ENCODE measurements around the gene DGKD.

Gene DGKD

DNA sequence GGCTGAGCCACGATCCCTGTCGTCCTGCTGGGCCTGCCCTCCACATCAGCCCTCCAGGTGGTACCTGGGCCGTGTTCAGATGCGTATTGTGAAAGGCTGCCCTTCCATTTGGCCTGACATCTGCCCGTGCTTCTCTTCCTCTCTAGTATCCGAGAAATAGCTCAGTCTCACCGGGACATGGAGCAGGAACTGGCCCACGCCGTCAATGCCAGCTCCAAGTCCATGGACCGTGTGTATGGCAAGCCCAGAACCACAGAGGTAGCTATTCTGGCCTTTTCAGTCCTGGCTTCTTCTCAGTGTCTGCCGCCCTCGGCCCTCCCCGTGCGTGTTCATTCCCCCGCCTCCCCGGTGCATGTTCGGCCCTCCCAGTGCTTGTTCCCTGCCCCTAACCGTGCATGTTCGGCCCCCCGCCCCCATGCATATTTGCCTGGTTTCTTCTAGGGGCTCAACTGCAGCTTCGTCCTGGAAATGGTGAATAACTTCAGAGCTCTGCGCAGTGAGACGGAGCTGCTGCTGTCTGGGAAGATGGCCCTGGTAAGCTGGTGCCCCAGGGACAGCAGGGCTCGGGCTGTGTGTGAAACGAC lies 108.0 kb downstream of the DGKD start:
- no peak for DNase-seq (ENCODE audit: low read depth)

DNA sequence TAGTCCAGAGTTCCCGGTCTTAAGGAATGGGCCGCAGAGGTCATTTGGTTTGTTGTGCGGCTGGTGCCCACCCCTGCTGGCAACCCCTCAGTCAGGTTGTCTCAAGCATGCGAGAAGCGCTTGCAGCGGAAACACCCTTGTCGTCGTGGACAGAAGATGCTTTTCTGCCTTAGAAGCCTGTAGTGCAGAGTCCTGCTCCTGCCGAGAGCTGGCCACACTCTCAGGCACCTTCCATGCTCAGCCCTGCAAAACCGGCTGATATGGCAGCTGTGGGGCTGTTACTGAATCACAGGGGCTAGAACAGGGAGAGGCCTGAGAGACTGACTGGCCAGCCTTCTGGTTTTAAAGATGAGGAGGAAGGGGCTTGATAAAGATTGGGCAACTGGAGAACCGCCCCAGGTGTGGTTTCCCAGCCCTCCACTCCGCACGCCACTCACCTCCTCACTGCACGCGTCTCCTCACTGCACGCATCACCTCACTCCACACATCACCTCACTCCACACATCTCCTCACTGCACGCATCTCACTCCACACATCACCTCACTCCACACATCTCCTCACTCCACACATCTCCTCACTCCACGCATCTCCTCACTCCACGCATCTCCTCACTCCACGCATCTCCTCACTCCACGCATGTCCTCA lies 108.7 kb downstream of the DGKD start:
- DNase-seq (ENCODE audit: low read depth): no peak

DNA sequence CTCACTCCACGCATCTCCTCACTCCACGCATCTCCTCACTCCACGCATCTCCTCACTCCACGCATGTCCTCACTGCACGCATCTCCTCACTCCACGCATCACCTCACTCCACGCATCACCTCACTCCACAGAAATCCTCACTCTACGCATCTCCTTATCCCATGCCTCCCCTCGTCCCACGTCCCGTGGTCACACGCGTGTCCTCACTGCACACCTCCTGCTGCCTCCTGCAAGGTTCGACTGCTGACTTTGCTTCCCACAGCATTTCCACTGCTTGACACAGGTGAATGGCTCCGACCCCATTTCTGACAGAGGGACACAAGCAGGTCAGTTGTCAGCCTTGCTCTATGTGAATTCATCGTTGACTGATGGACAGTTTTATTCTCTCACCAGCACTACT lies 109.3 kb downstream of the DGKD start:
- DNase-seq (ENCODE audit: low read depth): no peak

DNA sequence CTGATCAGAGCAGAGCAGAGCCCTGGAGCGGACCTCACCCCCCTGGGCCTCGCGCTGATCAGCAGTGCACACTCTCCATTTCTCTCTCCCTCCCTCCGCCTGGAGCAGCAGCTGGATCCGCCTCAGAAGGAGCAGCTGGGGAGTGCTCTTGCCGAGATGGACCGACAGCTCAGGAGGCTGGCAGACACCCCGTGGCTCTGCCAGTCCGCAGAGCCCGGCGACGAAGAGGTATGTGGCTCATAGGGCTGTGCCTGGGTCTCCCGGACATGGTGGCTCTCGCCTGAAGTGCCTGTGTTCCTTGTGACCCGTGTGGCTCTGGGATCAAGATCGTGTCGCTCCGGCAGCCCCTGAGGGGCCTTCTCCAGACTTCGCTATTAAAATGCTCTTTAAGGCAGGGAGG lies 109.8 kb downstream of the DGKD start:
- DNase-seq (ENCODE audit: low read depth): no peak

DNA sequence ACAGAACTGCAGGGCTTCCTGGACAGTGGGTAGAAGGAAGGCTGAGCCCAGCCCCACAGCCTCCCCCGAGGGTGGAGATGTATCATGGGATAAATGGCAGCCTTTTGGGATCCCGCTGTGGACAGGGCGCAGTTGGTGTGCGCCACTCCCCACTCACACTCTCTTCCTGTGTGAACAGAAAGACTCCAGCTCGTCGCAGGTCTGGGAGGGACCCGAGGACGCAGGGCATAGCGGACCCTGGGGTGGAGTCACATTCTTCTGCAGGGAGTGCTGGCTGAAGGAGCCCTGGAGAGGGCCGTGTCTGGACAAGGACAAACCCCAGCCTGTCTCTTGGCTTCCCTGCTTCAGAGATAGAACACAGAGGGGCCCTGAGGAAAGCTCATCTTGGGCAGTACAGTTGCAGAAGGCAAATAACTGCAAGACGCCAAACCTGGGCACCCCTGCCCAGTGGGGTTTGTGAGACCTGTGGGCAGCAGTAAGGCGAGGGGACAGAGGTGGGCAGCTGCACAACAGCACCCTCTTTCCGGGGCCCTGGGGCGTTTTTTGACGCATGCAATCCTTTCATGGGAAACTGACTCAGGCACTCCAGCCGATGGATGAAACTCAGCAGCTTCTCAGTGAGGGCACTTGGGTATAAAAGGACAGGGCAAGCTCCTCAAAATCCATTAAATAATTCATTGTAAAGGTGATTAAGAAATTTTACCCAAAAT lies 110.4 kb downstream of the DGKD start:
- DNase-seq (ENCODE audit: low read depth): no peak

DNA sequence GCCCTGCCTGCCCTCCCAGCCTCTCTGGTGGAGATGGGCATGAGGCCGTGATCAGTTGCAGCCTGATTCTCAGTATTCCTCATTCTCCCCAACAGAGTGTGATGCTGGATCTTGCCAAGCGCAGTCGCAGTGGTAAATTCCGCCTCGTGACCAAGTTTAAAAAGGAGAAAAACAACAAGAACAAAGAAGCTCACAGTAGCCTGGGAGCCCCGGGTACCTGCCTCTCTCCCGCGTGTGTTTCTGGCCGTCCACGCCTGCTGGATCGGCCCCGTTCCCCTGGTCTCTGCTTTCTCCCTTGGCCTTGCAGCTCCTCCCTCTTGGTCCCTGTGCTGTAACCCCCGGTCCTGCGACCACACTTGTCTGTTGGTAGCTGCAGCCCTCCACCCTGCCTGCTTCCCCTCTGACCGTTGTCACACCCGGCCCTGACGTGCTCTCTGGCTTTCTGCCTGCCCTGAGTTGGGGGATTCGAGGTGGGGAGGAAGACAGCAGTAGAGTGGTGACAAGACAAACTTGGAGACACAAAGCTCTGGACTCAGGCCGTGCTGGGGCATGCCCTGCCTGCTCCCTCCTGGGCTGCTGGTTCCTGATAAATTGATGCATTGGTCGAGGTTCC lies 112.8 kb downstream of the DGKD start:
- no peak for DNase-seq (ENCODE audit: low read depth)

DNA sequence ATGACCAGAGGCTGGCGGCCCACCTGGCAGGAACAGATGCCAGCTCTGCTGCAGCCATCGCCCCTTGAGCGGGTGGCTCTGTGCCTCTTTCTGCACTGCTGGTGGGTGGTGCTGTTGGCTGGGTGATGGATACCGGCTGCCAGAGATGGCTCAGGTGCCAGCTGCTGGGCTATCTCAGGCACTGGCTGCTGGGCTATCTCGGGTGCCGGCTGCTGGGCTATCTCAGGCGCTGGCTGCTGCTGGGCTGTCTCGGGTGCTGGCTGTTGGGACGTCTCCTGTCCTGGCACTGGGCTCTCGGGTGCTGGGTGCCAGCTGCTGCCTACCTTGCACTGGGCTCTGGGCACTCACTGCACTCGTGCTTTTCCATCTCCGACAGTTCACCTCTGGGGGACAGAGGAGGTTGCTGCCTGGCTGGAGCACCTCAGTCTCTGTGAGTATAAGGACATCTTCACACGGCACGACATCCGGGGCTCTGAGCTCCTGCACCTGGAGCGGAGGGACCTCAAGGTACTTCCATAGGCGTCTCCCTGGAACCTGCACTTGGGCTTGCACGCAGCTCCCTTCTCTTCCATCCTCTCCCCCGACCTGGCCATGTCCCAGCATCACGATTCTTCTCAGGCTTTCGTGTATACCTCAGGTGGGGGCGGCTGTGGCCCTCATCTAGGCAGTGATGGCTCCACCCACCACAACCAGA lies 113.9 kb downstream of the DGKD start:
- DNase-seq (ENCODE audit: low read depth): no peak

DNA sequence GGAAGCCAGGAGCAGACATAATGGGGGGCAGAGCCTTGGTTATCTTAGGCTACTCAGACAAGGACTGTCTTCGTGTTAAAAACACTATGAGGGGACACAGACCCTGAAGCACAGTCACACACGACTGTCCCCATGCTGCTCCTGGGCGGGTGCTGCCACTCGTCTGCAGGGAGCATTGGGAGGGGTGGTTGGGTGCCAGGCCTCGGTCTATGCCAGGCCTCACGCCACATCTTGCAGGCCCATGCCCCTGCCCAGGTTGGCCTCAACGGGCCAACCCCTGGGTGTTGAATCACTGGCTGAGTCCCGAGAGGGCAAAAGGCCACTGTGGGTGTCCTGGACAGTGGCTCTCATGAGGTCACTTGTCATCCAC lies 114.4 kb downstream of the DGKD start:
- no peak for DNase-seq (ENCODE audit: low read depth)

DNA sequence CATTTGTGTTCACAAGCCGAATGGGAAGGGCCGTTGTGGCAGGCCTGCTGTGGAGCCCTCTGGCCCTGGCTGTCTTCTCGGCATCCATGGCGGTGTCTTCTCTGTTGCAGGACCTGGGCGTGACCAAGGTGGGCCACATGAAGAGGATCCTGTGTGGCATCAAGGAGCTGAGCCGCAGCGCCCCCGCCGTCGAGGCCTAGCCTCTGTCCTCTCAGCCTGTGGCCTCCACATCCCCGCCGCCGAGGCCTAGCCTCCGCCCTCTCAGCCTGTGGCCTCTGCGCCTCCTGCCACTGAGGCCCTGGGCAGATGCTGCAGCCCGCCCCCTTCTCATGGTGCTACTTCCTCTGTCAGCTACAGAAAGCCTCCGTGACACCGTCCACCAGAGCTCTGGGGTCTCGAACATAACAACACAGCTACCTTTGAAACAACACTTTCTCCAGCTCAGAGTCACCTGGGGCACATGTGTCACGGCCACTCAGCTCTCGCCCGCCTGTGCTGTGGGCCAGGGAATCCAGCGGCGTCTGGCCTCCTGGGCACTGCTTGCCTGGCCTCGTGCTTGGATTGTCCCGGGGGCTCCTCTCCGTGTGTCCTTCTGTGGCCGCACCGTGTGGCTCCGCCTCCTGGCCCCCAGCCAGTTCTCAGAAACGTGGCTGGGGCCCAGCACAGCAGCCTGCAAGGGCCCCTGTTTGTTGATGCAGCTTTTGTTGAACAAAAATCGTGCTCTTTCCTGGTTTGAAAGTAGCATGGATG lies 115.1 kb downstream of the DGKD start:
- DNase-seq (ENCODE audit: low read depth): no peak

DNA sequence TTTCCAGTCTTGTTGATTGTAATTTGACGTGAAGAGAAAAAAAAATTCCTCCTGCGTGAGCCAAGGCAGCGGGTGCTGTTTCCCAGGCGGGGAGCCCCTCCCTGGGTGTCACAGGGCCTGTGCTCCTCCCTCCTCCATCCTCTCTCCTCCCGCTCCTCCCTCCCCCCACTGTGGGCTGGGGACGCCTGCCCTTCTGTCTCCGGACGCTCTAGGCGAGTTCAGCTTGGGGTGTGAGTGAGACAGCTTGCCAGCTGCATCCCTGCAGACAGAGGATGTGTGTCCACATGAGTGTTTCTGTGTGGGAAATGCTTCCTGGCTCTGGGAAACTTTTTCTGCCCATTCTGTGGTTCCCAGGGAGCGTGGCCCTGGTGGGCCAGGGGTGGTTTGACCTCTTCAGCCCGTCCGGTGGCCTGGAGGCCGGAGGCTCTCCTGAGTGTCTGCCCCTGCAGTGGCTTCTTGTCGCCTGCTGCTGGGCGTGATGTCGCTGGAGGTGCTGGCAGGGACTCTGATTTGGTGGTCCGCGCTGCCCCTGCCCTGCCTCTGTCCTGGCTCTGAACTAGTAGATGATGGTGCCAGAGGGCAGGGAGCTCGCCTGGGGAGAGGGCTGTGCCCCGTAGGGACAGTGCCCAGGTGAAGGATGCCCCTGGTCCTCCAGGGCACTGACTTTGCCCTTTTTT lies 115.9 kb downstream of the DGKD start:
- no peak for DNase-seq (ENCODE audit: low read depth)

DNA sequence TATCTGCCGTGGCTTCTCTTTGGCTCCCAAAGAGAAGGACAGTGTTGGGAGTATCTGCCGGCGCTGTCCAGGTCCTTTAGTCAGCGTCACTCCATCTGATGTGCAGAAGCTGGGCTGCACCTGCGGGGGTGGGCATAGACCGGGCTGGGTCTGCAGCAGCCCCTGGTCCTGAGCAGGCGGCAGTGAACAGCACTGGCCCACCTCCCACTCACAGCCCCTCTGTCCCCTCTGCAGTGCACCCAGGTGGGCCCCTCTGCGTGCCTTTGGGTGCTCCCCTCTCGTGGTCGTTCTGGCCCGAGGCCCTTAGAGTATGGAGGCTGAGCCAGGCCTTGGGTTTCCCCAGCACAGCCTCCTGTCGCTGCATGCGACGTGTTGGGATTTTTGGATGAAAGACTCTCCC lies 116.5 kb downstream of the DGKD start:
- DNase-seq (ENCODE audit: low read depth): no peak

DNA sequence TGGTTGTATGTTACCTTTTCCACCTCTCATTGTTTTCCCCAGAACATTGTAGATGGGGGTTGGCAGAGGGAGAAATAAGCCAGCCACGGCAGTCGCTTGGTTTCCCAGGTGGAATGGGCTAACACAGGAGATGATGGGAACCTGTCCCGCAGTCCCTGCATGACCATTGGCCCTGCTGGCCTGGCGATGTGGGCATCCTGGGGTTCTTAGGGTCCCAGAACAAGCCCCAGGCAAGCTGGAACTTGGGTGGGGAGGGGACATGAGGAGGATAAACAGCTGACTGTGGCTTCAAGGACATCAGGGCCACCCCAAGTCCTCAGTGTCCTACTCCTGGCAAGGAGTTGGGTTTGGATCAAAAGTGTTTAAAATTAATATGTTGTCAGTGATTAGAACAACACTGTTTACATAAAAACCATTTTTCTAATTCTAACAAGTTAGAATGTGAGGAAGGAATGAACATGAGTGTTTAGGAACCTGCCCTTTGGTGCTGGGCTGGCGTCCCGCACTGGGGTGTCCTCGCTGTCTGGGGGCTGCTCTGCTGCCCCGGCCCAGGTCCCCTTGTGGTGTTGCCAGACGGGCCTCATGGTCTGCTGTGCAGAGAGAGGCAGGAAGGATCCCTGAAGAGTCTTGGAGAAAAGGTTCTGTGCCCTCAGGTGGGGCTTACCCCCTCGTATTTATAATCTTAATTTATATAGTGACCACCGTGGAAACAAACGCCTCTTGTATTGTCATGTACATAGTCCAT lies 117.2 kb downstream of the DGKD start:
- no peak for DNase-seq (ENCODE audit: low read depth)

DNA sequence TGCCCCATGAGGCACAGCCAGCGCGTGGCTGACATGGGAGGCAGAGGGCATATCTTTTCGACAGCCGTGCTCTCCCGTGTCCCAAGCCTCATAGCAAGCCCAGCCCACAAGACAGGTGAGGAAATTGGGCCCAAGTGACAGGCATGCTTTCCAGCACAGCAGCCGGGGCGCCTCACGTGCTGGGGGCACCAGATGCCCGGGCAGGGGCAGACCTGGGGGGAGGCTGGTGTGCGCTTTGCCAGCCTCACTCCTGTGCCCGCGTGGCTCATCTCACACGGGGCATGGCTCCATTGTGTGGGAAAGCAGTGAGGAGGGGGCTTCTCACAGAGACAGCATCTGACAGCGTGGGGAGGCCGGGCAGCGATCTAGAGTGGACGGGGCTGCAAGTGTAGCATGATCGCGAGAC lies 119.1 kb downstream of the DGKD start:
- no peak for DNase-seq (ENCODE audit: low read depth)

DNA sequence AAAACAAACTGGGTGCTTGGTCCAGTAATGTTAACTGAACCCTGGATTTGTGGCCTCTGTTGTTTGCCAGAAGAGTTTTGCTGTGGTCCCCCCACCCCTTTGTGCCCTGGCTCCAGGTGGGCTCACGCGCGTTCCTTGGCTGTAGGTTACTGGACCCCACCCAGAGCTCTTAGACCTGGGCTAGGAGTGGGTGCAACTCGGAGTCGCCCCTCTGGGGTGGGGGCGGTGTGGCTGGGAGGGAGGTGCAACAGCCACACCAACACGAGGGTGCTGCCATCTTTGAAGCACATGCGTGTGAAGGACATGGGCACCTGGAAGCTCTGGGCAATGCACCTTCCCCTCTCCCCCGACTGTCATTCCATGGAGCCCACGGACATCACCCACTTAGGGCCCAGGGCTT lies 119.6 kb downstream of the DGKD start:
- no peak for DNase-seq (ENCODE audit: low read depth)

DNA sequence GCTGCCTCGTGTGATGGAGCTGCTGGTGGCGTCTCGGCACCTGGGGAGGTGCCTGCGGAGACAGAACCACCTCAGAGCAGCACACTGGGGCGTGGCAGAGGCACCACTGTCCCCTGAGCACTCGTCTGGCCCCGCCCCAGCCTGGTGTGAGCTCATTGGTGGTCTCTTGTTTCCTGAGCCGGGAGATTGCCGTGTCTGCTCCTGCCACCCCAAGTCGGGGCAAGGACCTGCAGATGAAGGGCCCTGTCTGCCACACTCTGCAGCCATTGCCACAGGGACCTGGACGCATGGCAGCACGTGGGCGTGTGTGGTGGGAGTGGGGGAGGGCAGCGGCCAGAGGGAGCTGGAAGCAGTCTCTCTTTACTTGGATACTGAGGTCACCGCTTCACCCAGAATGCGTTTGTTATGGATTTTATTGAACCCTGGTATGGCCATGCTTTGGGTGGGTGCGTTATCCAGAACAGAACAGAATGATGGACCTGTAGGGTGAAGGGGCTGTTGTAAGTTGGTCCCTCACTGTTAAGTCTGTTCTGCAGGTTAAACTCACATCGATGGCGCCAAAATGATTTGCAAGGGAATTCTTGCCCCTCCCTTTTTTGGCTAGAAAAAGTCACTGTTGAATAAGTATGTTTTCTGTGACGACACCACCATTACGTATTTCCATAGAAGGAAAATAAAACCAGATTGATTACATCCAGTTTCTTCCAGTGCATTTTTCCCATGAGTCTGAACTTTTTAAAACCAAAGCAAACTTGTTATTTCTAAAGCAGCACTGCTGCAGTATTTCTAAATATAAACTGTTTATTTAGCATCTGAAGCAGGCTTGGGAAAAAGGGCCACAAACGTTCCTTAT lies 120.2 kb downstream of the DGKD start:
- no peak for DNase-seq (ENCODE audit: low read depth)

DNA sequence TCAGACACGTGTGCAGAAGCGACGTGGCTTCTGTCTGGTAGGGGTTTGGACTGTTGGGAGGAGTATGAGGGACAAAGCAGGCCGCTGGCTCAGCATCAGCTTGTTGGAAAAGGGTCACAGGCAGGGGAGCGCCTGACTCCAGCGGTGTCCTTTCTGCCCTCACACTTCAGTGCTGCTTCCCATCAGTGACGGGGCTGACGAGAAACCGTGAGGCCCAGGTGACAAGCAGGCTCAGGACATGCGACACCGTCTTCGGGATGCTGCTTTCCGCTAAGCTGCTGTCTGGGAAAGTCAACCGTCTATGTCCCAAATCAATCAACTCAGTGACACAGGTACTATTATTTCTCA lies 121.7 kb downstream of the DGKD start:
- no peak for DNase-seq (ENCODE audit: low read depth)

DNA sequence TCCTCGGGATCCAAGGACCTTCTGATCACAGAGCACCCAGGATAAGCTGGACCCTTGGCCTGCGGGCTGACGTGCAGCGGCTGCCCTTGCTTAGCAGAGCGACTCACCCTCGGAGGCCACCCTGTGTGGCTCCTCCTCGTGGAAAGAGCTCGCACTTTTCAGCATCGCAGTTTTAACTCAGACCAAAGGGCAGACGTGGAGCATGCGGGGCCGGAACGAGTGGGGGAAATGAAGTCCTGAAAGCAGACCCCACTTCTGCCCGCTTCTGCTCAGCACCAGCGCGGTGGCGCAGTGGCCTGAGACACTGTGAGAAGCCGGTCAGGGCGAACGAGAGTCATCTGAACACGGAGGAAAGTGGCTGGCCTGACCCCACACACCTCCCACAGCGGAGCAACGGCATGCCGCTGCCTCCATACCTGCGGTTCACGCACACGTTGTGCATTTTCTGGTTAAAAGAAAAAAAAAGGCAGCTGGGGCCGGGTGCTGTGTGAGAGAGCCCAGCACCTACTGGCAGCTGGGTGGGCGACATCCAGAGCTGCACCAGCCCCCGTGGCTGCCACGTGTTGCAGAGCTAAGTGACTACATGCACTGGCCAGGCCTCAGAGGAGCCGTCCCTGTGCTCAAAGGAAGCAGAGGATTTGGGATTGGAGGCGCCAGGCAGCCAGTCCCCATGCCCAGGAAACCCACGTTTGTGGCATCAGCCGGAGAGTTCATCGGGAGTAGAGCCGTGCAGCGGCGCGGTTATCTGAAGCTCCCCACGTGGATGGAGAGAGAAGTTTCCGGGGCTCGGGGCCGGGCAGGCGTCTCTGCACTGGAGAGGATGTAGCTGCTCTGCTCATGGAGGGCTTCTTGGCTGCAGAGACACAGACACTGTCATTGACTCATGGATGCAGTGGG lies 122.6 kb downstream of the DGKD start:
- DNase-seq (ENCODE audit: low read depth): no peak

DNA sequence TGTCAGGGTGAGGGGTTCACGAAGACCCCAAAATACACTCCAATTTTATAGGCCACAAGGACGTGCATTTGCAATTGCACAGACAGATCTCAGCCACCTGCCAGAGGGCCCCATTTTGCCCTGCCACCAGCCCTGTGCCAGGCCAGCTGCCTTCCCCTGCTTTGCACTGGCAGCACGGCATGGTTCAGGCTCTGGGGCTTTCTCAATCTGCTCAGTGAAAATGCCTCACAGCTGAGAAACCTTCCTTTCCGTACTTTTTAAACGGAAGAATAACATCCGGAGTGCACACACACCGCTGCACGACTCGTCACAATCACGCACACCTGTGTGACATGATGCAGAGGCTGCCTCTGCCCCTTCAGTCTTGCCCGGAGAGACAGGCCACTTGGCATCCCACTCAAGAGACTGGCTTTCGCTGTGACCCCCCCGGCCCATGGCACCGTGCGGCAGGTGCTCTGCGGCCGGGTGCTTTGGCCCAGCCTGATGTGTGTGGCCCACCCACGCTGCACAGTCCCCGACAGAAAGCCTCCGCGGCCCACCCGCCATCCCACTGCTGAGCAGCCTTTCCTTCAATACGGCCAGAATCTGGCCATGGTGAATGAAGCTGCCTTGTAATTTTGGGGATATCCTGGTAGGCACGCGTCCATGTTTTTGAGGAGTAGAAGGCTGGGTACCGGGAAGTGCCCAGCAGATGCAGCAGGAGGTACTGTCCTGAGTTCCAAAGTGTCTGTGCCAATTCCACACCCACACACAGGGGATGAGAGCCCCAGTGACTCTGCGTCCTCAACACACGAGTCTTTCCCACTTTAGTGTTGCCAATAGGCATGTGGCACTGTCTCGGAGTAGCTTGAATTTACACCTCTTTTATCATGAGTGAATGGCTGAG lies 123.5 kb downstream of the DGKD start:
- no peak for DNase-seq (ENCODE audit: low read depth)
